H9 (cell line): Measurements from ENCODE around the gene ZNF385D. TPM values are rescaled to one million over a fixed set of nuclear protein-coding genes. Genes with fewer than 3 reads are reported as not detected.

ENCODE experiments used
- DNase-seq: peaks from one replicate; pipeline ENCODE4 v3.0.0-alpha.2; 2017
- H2AFZ ChIP-seq: one replicate; pipeline ENCODE4 v1.6.1; 2013; ENCODE audit warnings: mild to moderate bottlenecking, low read length, control low read depth, moderate library complexity
- H2AK5ac ChIP-seq: 2 replicates; pipeline ENCODE4 v1.6.1; 2013; ENCODE audit warnings: low read length, control low read depth, mixed read lengths; ENCODE audit not compliant: insufficient read length
- H2BK120ac ChIP-seq: one replicate; pipeline ENCODE4 v1.6.1; 2013; ENCODE audit warnings: low read depth, mild to moderate bottlenecking, low read length, control low read depth, inconsistent platforms; ENCODE audit not compliant: poor library complexity, severe bottlenecking
- H2BK12ac ChIP-seq: 2 replicates; pipeline ENCODE4 v1.6.1; 2013; ENCODE audit warnings: low read length, control low read depth, mixed read lengths, low read depth; ENCODE audit not compliant: insufficient read length
- H2BK15ac ChIP-seq: 2 replicates; pipeline ENCODE4 v1.6.1; 2013; ENCODE audit warnings: low read depth, low read length, control low read depth
- H2BK20ac ChIP-seq: one replicate; pipeline ENCODE4 v1.6.1; 2013; ENCODE audit warnings: low read depth, mild to moderate bottlenecking, low read length, control low read depth, inconsistent platforms; ENCODE audit not compliant: poor library complexity, severe bottlenecking
- H2BK5ac ChIP-seq: 2 replicates; pipeline ENCODE4 v1.6.1; 2013; ENCODE audit warnings: low read length, control low read depth, mixed read lengths; ENCODE audit not compliant: insufficient read length
- H3K14ac ChIP-seq: 2 replicates; pipeline ENCODE4 v1.6.1; 2013; ENCODE audit warnings: low read length, control low read depth; ENCODE audit not compliant: insufficient read depth
- H3K18ac ChIP-seq: 2 replicates; pipeline ENCODE4 v1.6.1; 2013; ENCODE audit warnings: low read depth, mild to moderate bottlenecking, mixed read lengths, low read length, control low read depth; ENCODE audit not compliant: insufficient read length
- H3K23ac ChIP-seq: 2 replicates; pipeline ENCODE4 v1.6.1; 2013; ENCODE audit warnings: low read length, control low read depth, mixed read lengths, low read depth; ENCODE audit not compliant: insufficient read length
- H3K23me2 ChIP-seq: 2 replicates; pipeline ENCODE4 v1.6.1; 2013; ENCODE audit warnings: low read depth, mild to moderate bottlenecking, mixed read lengths, low read length, control low read depth; ENCODE audit not compliant: insufficient read length, poor library complexity, severe bottlenecking
- H3K27ac ChIP-seq: 2 replicates; pipeline ENCODE4 v1.5.1; 2013; ENCODE audit warnings: low read length, control low read depth, mixed read lengths, low read depth; ENCODE audit not compliant: insufficient read length
- H3K27me3 ChIP-seq: 2 replicates; pipeline ENCODE4 v1.6.1; 2013; ENCODE audit warnings: low read length, control low read depth, inconsistent platforms; ENCODE audit not compliant: insufficient read depth
- H3K4ac ChIP-seq: 2 replicates; pipeline ENCODE4 v1.6.1; 2013; ENCODE audit warnings: low read depth, mild to moderate bottlenecking, control low read depth, inconsistent platforms, low read length, moderate library complexity
- H3K4me1 ChIP-seq: 2 replicates; pipeline ENCODE4 v1.6.1; 2013; ENCODE audit warnings: low read length, control low read depth, inconsistent platforms; ENCODE audit not compliant: insufficient read depth
- H3K4me2 ChIP-seq: 2 replicates; pipeline ENCODE4 v1.6.1; 2013; ENCODE audit warnings: low read length, control low read depth, mixed read lengths; ENCODE audit not compliant: insufficient read length, insufficient read depth
- H3K56ac ChIP-seq: 2 replicates; pipeline ENCODE4 v1.6.1; 2013; ENCODE audit warnings: low read depth, mild to moderate bottlenecking, mixed read lengths, low read length, control low read depth; ENCODE audit not compliant: insufficient read length
- H3K79me1 ChIP-seq: 2 replicates; pipeline ENCODE4 v1.6.1; 2013; ENCODE audit warnings: low read depth, mild to moderate bottlenecking, moderate library complexity, low read length, control low read depth, inconsistent platforms; ENCODE audit not compliant: insufficient read depth, poor library complexity, severe bottlenecking
- H3K79me2 ChIP-seq: 2 replicates; pipeline ENCODE4 v1.6.1; 2013; ENCODE audit warnings: low read length, control low read depth, inconsistent platforms; ENCODE audit not compliant: insufficient read depth
- H3K9ac ChIP-seq: 2 replicates; pipeline ENCODE4 v1.6.1; 2013; ENCODE audit warnings: low read length, control low read depth, mixed read lengths; ENCODE audit not compliant: insufficient read length; ENCODE audit errors: extremely low read depth
- H3K9me3 ChIP-seq: one replicate; pipeline ENCODE4 v1.6.1; 2013; ENCODE audit warnings: low read depth, low read length, inconsistent platforms; ENCODE audit not compliant: control insufficient read depth
- H3T11ph ChIP-seq: one replicate; pipeline ENCODE4 v1.6.1; 2013; ENCODE audit warnings: mild to moderate bottlenecking, low read length, control low read depth, inconsistent platforms
- H4K20me1 ChIP-seq: one replicate; pipeline ENCODE4 v1.6.1; 2013; ENCODE audit not compliant: control insufficient read depth, insufficient read length, insufficient read depth
- H4K5ac ChIP-seq: 2 replicates; pipeline ENCODE4 v1.6.1; 2013; ENCODE audit warnings: low read depth, mild to moderate bottlenecking, mixed read lengths, low read length, control low read depth; ENCODE audit not compliant: insufficient read length
- H4K8ac ChIP-seq: replicated peaks from 2 replicates; pipeline ENCODE4 v1.6.1; 2013; ENCODE audit warnings: low read length, control low read depth, mixed read lengths, low read depth; ENCODE audit not compliant: insufficient read length
- H4K91ac ChIP-seq: 2 replicates; pipeline ENCODE4 v1.6.1; 2013; ENCODE audit warnings: low read depth, mild to moderate bottlenecking, moderate library complexity, mixed read lengths, low read length, control low read depth; ENCODE audit not compliant: insufficient read length
- H3K27ac Mint-ChIP-seq, 3 experiments: 2 replicates in 2 of 3; 3 replicates in 1 of 3; pipeline ENCODE4 v1.8.0; 2020 to 2021; ENCODE audit warnings: mixed read lengths in 3 of 3, mild to moderate bottlenecking in 1 of 3, moderate library complexity in 1 of 3
- H3K27me3 Mint-ChIP-seq: 2 replicates; pipeline ENCODE4 v1.8.0; 2021; ENCODE audit warnings: low read depth, mild to moderate bottlenecking, moderate library complexity, mixed read lengths
- H3K36me3 Mint-ChIP-seq, 3 experiments: 2 replicates in 2 of 3; 3 replicates in 1 of 3; pipeline ENCODE4 v1.8.0; 2020 to 2021; ENCODE audit warnings: low read depth in 3 of 3, mixed read lengths in 3 of 3; ENCODE audit not compliant: insufficient read depth in 1 of 3
- H3K4me1 Mint-ChIP-seq, 2 experiments: 2 replicates each; pipeline ENCODE4 v1.8.0; 2020; ENCODE audit warnings: mixed read lengths in 2 of 2
- H3K4me3 Mint-ChIP-seq, 2 experiments: 2 replicates in 1 of 2; 3 replicates in 1 of 2; pipeline ENCODE4 v1.8.0; 2020 to 2021; ENCODE audit warnings: mild to moderate bottlenecking in 2 of 2, mixed read lengths in 2 of 2, moderate library complexity in 1 of 2
- H3K9me3 Mint-ChIP-seq, 2 experiments: 2 replicates in 1 of 2; 3 replicates in 1 of 2; pipeline ENCODE4 v1.8.0; 2020; ENCODE audit warnings: mild to moderate bottlenecking in 2 of 2, mixed read lengths in 2 of 2, moderate library complexity in 1 of 2
- WGBS: extraction: QIAGEN DNeasy Blood & Tissue Kit; methylation state at CpG from one replicate; pipeline ENCODE4 v1.1.7; 2013; ENCODE audit warnings: missing lambda C conversion rate, low lambda C conversion rate, mixed read lengths; ENCODE audit not compliant: insufficient read length; ENCODE audit errors: extremely low coverage; 5-methylcytosine and 5-hydroxymethylcytosine counted together
- total RNA-seq: library from RNA; stranded (reverse); gene quantifications from 2 replicates; pipeline ENCODE4 v1.2.1, GENCODE V29; 2021
- TF ChIP-seq, protein P1 (sequence below): fragments of 200-600 bp; sonication (generic); conservative IDR thresholded peaks from 3 replicates; pipeline ENCODE4 v1.8.0; 2021; ENCODE audit warnings: antibody characterized with exemption, mild to moderate bottlenecking

Gene ZNF385D
- total RNA-seq, 1 experiment from 2014 or later: 1.5 TPM

DNA sequence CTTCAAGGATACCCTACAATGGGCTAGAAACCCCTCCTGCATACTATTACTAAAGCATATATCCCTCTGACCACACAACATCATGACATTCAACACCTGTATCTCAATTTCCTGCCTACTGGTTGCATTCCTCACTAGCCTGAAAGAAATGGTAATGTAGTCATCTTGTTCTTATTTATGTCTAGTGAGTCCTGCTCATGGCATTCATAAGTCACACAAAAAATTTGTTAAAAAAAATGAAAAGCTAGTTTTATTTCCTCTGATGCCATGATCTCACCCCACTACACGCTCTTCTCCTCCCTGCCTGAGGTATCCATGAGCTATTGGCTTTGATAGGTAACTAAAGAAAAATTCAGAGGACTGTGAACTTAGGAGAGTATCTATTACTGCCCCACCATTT is 284.5 kb downstream of the ZNF385D start:
- H3K23ac ChIP-seq: no peak overlapping the region
- no peaks in the 10 kb centered on the region for H3K4me1 ChIP-seq
- no peak overlapping the region for H3K4me2 ChIP-seq
- no peaks in the 10 kb centered on the region for H3K79me2 ChIP-seq
- no peak overlapping the region for H2BK5ac ChIP-seq
- H4K5ac ChIP-seq: no peak overlapping the region
- H2AK5ac ChIP-seq: no peak overlapping the region
- H3K27ac Mint-ChIP-seq: no peak overlapping the region
- TF ChIP-seq, protein P1, sequence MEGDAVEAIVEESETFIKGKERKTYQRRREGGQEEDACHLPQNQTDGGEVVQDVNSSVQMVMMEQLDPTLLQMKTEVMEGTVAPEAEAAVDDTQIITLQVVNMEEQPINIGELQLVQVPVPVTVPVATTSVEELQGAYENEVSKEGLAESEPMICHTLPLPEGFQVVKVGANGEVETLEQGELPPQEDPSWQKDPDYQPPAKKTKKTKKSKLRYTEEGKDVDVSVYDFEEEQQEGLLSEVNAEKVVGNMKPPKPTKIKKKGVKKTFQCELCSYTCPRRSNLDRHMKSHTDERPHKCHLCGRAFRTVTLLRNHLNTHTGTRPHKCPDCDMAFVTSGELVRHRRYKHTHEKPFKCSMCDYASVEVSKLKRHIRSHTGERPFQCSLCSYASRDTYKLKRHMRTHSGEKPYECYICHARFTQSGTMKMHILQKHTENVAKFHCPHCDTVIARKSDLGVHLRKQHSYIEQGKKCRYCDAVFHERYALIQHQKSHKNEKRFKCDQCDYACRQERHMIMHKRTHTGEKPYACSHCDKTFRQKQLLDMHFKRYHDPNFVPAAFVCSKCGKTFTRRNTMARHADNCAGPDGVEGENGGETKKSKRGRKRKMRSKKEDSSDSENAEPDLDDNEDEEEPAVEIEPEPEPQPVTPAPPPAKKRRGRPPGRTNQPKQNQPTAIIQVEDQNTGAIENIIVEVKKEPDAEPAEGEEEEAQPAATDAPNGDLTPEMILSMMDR: no peak
- no peak overlapping the region for H2BK120ac ChIP-seq
- H3K4me1 Mint-ChIP-seq: no peaks in the 10 kb centered on the region
- H2BK12ac ChIP-seq: no peak overlapping the region
- no peaks in the 10 kb centered on the region for H4K20me1 ChIP-seq
- DNase-seq: no peak
- no peak overlapping the region for H2AFZ ChIP-seq
- H3K9me3 Mint-ChIP-seq: no peaks in the 10 kb centered on the region
- H4K8ac ChIP-seq: no peak overlapping the region
- H3K36me3 Mint-ChIP-seq: no peaks in the 10 kb centered on the region
- no peaks in the 10 kb centered on the region for H3K27me3 Mint-ChIP-seq
- H4K91ac ChIP-seq: no peak overlapping the region
- H3K9me3 ChIP-seq: no peaks in the 10 kb centered on the region
- H2BK15ac ChIP-seq: no peak overlapping the region
- no peak overlapping the region for H3K9ac ChIP-seq
- no peak overlapping the region for H3K56ac ChIP-seq
- H3K23me2 ChIP-seq: no peaks in the 10 kb centered on the region
- no peak overlapping the region for H3K18ac ChIP-seq
- H3K4me3 Mint-ChIP-seq: no peak overlapping the region
- H3K79me1 ChIP-seq: no peaks in the 10 kb centered on the region
- no peak overlapping the region for H3K4ac ChIP-seq
- H3T11ph ChIP-seq: no peak overlapping the region
- no peaks in the 10 kb centered on the region for H3K27me3 ChIP-seq
- no peak overlapping the region for H3K27ac ChIP-seq
- H2BK20ac ChIP-seq: no peak overlapping the region
- WGBS: no CpG with 5 or more reads among the region's 1 CpG
- no peak overlapping the region for H3K14ac ChIP-seq
